Stomach (tissue), 9 donors: ENCODE measurements around the gene NR1I3. TPM values are rescaled to one million over a fixed set of nuclear protein-coding genes. Genes with fewer than 3 reads are reported as not detected.
"Not testable (repeated sequence)": the region's sequence is repeated elsewhere in the genome, so short reads cannot be mapped to it uniquely, and the experiment has no call there.

ENCODE experiments used
- DNase-seq, 2 donors: peaks; one replicate each; pipeline versions ENCODE4 v3.0.0 to v3.0.0-alpha.2; 2013 to 2019
- H3K27ac ChIP-seq, 5 donors: fragments of 200-600 bp in 4 of 5; sonication (generic) in 4 of 5; one replicate each; pipeline ENCODE4 v1.5.1; 2013 to 2019; ENCODE audit warnings: mild to moderate bottlenecking in 1 of 5, moderate library complexity in 1 of 5
- H3K27me3 ChIP-seq, 3 donors: fragments of 200-600 bp; sonication (generic); one replicate each; pipeline ENCODE4 v1.5.1; 2017 to 2019; ENCODE audit warnings: mixed run types in 1 of 3
- H3K36me3 ChIP-seq, 4 donors: fragments of 200-600 bp; sonication (generic); 1 replicate in 3 of 4; 2 replicates in 1 of 4; pipeline ENCODE4 v1.5.1; 2016 to 2019
- H3K4me1 ChIP-seq, 4 donors: fragments of 200-600 bp; sonication (generic); one replicate each; pipeline ENCODE4 v1.5.1; 2016 to 2019
- H3K4me3 ChIP-seq, 4 donors: fragments of 200-600 bp; sonication (generic) in 3 of 4; one replicate each; pipeline ENCODE4 v1.5.1; 2016 to 2019; ENCODE audit warnings: mild to moderate bottlenecking in 1 of 4
- H3K9me3 ChIP-seq, 4 donors: fragments of 200-600 bp; sonication (generic); one replicate each; pipeline ENCODE4 v1.5.1; 2016 to 2019
- EP300 ChIP-seq: sonication (generic); formaldehyde crosslinking; IDR thresholded peaks from one replicate; pipeline ENCODE4 v1.6.1; 2017; ENCODE audit warnings: antibody characterized with exemption
- POLR2A ChIP-seq, 4 donors: fragments of 450-650 bp; IDR thresholded peaks; one replicate each; pipeline ENCODE4 v1.6.1; 2016; ENCODE audit warnings: antibody characterized with exemption in 4 of 4, control low read depth in 2 of 4, mild to moderate bottlenecking in 1 of 4, moderate library complexity in 1 of 4
- POLR2AphosphoS5 ChIP-seq, 3 donors: sonication (generic); formaldehyde crosslinking; IDR thresholded peaks; one replicate each; pipeline ENCODE4 v1.6.1; 2016; ENCODE audit warnings: antibody characterized with exemption in 3 of 3
- WGBS, 5 donors: extraction: QIAGEN DNeasy Blood & Tissue Kit in 3 of 5; methylation state at CpG; one replicate each; pipeline versions ENCODE4 v1.1.5 to v1.1.7; 2013 to 2018; 5-methylcytosine and 5-hydroxymethylcytosine counted together
- intact Hi-C: fragments of 100-400 bp; cut with DNase I; formaldehyde crosslinking; loops from one replicate; pipeline ENCODE4 v1.15.1; 2023; ENCODE audit warnings: low total_unique reads
- polyA plus RNA-seq, 3 donors: library from polyadenylated mRNA; stranded (reverse); fragments of 200-250 nt; gene quantifications; one replicate each; pipeline ENCODE4 v1.2.3, GENCODE V29; 2013
- total RNA-seq, 5 donors: library from RNA; depleted of rRNA; stranded (reverse); fragments of >200 nt; gene quantifications; one replicate each; pipeline versions ENCODE4 v1.1.0 to v1.2.3, GENCODE V29; 2014 to 2016
- TF ChIP-seq, protein P1 (sequence below), 7 experiments: fragments of 450-650 bp in 4 of 7; fragments of 200-600 bp in 3 of 7; sonication (generic) in 3 of 7; IDR thresholded peaks; one replicate each; pipeline ENCODE4 v1.5.1; 2016 to 2019; ENCODE audit warnings: antibody characterized with exemption in 7 of 7, control low read depth in 2 of 7, mild to moderate bottlenecking in 1 of 7
- donor health status: healthy with polysubstance abuse.
- donor health status: Bipolar disorder and iron deficiency.
- donor health status: healthy.

NR1I3 gene
- total and polyA plus RNA-seq, 8 donors: 0.55 TPM; not detected in 7

DNA sequence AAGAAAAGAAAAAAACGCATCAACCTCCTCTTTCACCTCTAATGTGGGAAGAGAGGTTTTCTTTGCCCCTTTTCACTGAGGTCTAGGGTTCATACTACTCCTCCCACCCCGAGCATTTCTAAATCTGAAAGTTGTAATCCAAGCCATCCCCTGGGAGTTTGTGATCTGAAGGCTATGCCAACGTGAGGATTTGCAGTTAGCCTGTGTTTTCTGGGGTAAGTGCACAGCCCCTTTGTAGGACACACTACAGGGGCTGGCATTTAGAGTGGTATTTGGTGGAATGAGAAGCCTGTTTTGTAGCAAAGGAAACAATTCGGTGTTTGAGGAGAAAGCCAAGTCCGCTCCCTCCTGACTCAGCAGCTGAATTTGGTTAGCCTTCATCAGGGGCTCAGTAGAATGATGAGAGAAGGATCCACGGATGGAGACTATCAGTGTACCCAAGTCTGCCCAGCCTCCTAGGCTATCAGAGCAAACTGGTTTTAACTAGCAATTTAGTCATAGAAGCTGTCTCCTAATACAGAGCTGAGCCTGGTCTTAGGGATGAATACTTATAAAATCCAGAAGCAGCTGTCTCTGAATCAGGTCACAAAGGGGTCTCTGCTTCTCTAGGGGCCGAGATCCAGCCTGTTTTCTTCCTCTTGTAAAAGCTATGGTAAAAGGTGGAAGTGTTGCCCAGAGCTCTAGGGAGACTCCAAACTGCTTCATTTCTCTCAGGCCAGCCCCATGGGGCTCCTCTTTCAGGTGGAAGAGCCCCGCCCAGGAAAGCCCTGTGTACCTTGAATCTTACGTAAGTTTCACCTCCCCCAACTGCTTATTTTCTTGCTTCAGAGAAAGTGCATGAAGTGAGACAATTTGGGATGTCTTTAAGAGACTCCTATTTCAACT, 22.6 kb upstream of the NR1I3 start:
- no peaks in the 10 kb centered on the region for H3K36me3 ChIP-seq
- no peak overlapping the region for H3K4me3 ChIP-seq
- peaks cover 8 to 21% (median 12%) of the 10 kb centered on the region in 4 donors for H3K4me1 ChIP-seq
- peaks cover 0 to 13% (median 11%) of the 10 kb centered on the region in 4 donors for H3K9me3 ChIP-seq
- H3K27me3 ChIP-seq: peaks cover 0 to 59% (median 29%) of the 10 kb centered on the region in 3 donors
- peak in 1 of 2 donors; percentile 51 for DNase-seq
- H3K27ac ChIP-seq: no peak overlapping the region
- intact Hi-C loops: no loop called here
- 38 to 43% (median 41%) methylated on average over 8 to 9 of the region's 9 CpGs for WGBS, 5 donors
- TF ChIP-seq POLR2AphosphoS5 (IDR thresholded peaks at IDR 0.05) (no peak), EP300 (no peak), POLR2A (IDR thresholded peaks at IDR 0.05) (no peak)
- TF ChIP-seq, protein P1, sequence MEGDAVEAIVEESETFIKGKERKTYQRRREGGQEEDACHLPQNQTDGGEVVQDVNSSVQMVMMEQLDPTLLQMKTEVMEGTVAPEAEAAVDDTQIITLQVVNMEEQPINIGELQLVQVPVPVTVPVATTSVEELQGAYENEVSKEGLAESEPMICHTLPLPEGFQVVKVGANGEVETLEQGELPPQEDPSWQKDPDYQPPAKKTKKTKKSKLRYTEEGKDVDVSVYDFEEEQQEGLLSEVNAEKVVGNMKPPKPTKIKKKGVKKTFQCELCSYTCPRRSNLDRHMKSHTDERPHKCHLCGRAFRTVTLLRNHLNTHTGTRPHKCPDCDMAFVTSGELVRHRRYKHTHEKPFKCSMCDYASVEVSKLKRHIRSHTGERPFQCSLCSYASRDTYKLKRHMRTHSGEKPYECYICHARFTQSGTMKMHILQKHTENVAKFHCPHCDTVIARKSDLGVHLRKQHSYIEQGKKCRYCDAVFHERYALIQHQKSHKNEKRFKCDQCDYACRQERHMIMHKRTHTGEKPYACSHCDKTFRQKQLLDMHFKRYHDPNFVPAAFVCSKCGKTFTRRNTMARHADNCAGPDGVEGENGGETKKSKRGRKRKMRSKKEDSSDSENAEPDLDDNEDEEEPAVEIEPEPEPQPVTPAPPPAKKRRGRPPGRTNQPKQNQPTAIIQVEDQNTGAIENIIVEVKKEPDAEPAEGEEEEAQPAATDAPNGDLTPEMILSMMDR (IDR thresholded peaks at IDR 0.05): no peak

GRCh38 chr1:161259765-161260164, 21.8 kb upstream of the NR1I3 start:
- H3K27me3 ChIP-seq: peaks cover 0 to 65% (median 29%) of the 10 kb centered on the region in 3 donors
- DNase-seq: no peak
- intact Hi-C loops: no loop called here
- H3K27ac ChIP-seq: no peak overlapping the region
- 50 to 78% (median 69%) methylated on average over 1 of the region's 1 CpG for WGBS, 5 donors
- no peak overlapping the region for H3K4me3 ChIP-seq
- no peaks in the 10 kb centered on the region for H3K36me3 ChIP-seq
- peaks cover 8 to 21% (median 12%) of the 10 kb centered on the region in 4 donors for H3K4me1 ChIP-seq
- peaks cover 0 to 13% (median 11%) of the 10 kb centered on the region in 4 donors for H3K9me3 ChIP-seq
- TF ChIP-seq, protein P1 (IDR thresholded peaks at IDR 0.05): no peak
- no peak for TF ChIP-seq POLR2A (IDR thresholded peaks at IDR 0.05)
- no peak for TF ChIP-seq EP300
- TF ChIP-seq POLR2AphosphoS5 (IDR thresholded peaks at IDR 0.05): no peak

GRCh38 chr1:161259345-161259702, 21.3 kb upstream of the NR1I3 start:
- TF ChIP-seq, protein P1 (IDR thresholded peaks at IDR 0.05): no peak
- no peak for TF ChIP-seq EP300
- no peak for TF ChIP-seq POLR2AphosphoS5 (IDR thresholded peaks at IDR 0.05)
- TF ChIP-seq POLR2A (IDR thresholded peaks at IDR 0.05): no peak
- Histone ChIP-seq H3K27me3 (peaks cover 0 to 63% (median 29%) of the 10 kb centered on the region in 3 donors), H3K27ac (no peak overlapping the region), H3K9me3 (peaks cover 0 to 13% (median 11%) of the 10 kb centered on the region in 4 donors), H3K36me3 (no peaks in the 10 kb centered on the region), H3K4me1 (peaks cover 8 to 21% (median 12%) of the 10 kb centered on the region in 4 donors), H3K4me3 (peak overlapping the region in 3 of 4 donors; percentile 52 to 58 (median 54))
- intact Hi-C loops: no loop called here
- 32 to 55% (median 49%) methylated on average over 6 of the region's 6 CpGs for WGBS, 5 donors
- peak in 1 of 2 donors; percentile 5 for DNase-seq

- peak; percentile 65 to 88 for DNase-seq
- Histone ChIP-seq H3K4me3 (peak within 1 kb of the TSS; percentile 51 to 58 (median 53)), H3K27me3 (peaks cover 0 to 58% (median 29%) of the 10 kb centered on the region in 3 donors), H3K4me1 (peaks cover 8 to 21% (median 12%) of the 10 kb centered on the region in 4 donors), H3K9me3 (peaks cover 0 to 13% (median 11%) of the 10 kb centered on the region in 4 donors), H3K36me3 (no peaks in the 10 kb centered on the region), H3K27ac (peak within 1 kb of the TSS in 1 of 5 donors; percentile 55)
- no peak for TF ChIP-seq POLR2A (IDR thresholded peaks at IDR 0.05)
- no peak for TF ChIP-seq POLR2AphosphoS5 (IDR thresholded peaks at IDR 0.05)
- TF ChIP-seq EP300: no peak
- TF ChIP-seq, protein P1 (IDR thresholded peaks at IDR 0.05): no peak
- WGBS, 5 donors: 1 to 12% (median 3%) methylated on average over 11 to 62 of the region's 62 CpGs
- intact Hi-C loops: no loop called here
These were observed 20.7 kb upstream of the NR1I3 start, which contains the start of gene PCP4L1 for GRCh38 chr1:161258439-161259344. PCP4L1 (plus strand) TSS chr1:161258745; CDS start chr1:161258975, 230 bp downstream.

- peaks cover 0 to 58% (median 29%) of the 10 kb centered on the region in 3 donors for H3K27me3 ChIP-seq
- intact Hi-C loops, H3K36me3 ChIP-seq, H3K4me3 ChIP-seq, H3K27ac ChIP-seq: not testable (repeated sequence)
- 90 to 96% (median 95%) methylated on average over 5 of the region's 5 CpGs for WGBS, 5 donors
- H3K4me1 ChIP-seq: peaks cover 8 to 21% (median 12%) of the 10 kb centered on the region in 4 donors
- DNase-seq: peak in 1 of 2 donors; percentile 12
- H3K9me3 ChIP-seq: peaks cover 0 to 13% (median 11%) of the 10 kb centered on the region in 4 donors
These were observed 19.1 kb upstream of the NR1I3 start for GRCh38 chr1:161257109-161257508.

GRCh38 chr1:161255955-161256520, 18.0 kb upstream of the NR1I3 start:
- intact Hi-C loops: not testable (repeated sequence)
- 63 to 85% (median 80%) methylated on average over 4 of the region's 4 CpGs for WGBS, 5 donors

More at GRCh38 chr1:161255955-161256520, 18.0 kb upstream of the NR1I3 start:
- Histone ChIP-seq H3K4me1 (peaks cover 8 to 17% (median 12%) of the 10 kb centered on the region in 4 donors), H3K9me3 (peaks cover 0 to 13% (median 11%) of the 10 kb centered on the region in 4 donors), H3K27me3 (peaks cover 0 to 51% (median 29%) of the 10 kb centered on the region in 3 donors)
- H3K36me3 ChIP-seq, DNase-seq, H3K4me3 ChIP-seq, H3K27ac ChIP-seq: not testable (repeated sequence)
